Measurements from ENCODE around the gene SH3PXD2A. TPM values are rescaled to one million over a fixed set of nuclear protein-coding genes. Genes with fewer than 3 reads are reported as not detected.

SH3PXD2A gene
- total and polyA plus RNA-seq, 2 of the 4 experiments (the other 2 are of a cell fraction), result 6.3 to 23.0 TPM

- H2BK5ac ChIP-seq (ENCODE audit: low read depth, low read length, poor library complexity, severe bottlenecking), result no peak overlapping the region
- no peak overlapping the region for H4K5ac ChIP-seq (ENCODE audit: low read depth, low read length)
- CTCF ChIA-PET, result interaction anchor here (0.7 to 2.8 kb wide), 2 partner anchors 10 to 86 kb away, joined by 3 to 17 read pairs; no protein-coding TSS in a partner anchor
- ATAC-seq (ENCODE audit: low read depth) (no peak), DNase-seq (no peak)
- H3K79me1 ChIP-seq (ENCODE audit: low read depth in 1 of 2, low read length in 2 of 2), result peaks cover 0 to 25% of the 10 kb centered on the region in 2 experiments; a peak in 1 of 4 replicates
- no peaks in the 10 kb centered on the region for H3K27me3 ChIP-seq (ENCODE audit: control insufficient read depth, insufficient read depth, low read length)
- H3K4me3 ChIP-seq (ENCODE audit: insufficient read depth, low read depth, low read length), result no peak overlapping the region
- no TSS peak for BruUV-seq (replicated peaks)
- no peak overlapping the region for H2BK20ac ChIP-seq (ENCODE audit: low read depth, low read length)
- no peak overlapping the region for H2BK120ac ChIP-seq (ENCODE audit: low read depth, low read length)
- H4K20me1 ChIP-seq (ENCODE audit: insufficient read depth, low read length), result peaks cover 11% of the 10 kb centered on the region; the same call in 1 of the 2 replicates
- H3K36me3 ChIP-seq (ENCODE audit: control insufficient read depth, insufficient read depth, low read length), result peaks cover 41% of the 10 kb centered on the region
- intact Hi-C loops (cut with micrococcal nuclease) (no loop called here), in situ Hi-C loops (cut with MboI; ENCODE audit: low sequenced_read_pairs) (no loop called here), dilution Hi-C loops (cut with HindIII; ENCODE audit: low sequenced_read_pairs, unreplicated experiment) (no loop called here)
- H3K4me1 ChIP-seq (ENCODE audit: control insufficient read depth, insufficient read depth, low read length), result no peaks in the 10 kb centered on the region
- H3K27ac ChIP-seq (ENCODE audit: insufficient read depth, low read length), result no peak overlapping the region
- no peak overlapping the region for H3K56ac ChIP-seq (ENCODE audit: extremely low read depth, insufficient read depth, low read length)
- no peaks in the 10 kb centered on the region for H3K9me3 ChIP-seq (ENCODE audit: control insufficient read depth, insufficient read depth, low read length)
- H2BK15ac ChIP-seq (ENCODE audit: low read depth, low read length), result no peak overlapping the region
- no peak overlapping the region for H3K4ac ChIP-seq (ENCODE audit: low read depth, low read length)
- H4K8ac ChIP-seq (ENCODE audit: low read depth in 2 of 2, low read length in 2 of 2), result no peak overlapping the region
- H2AK5ac ChIP-seq (ENCODE audit: low read depth, low read length), result no peak overlapping the region
- H4K91ac ChIP-seq (ENCODE audit: insufficient read depth, low read depth, low read length), result no peak overlapping the region
- H3K9me1 ChIP-seq (ENCODE audit: insufficient read depth, low read length), result no peaks in the 10 kb centered on the region; the same call in 1 of the 2 replicates
- H3K9ac ChIP-seq (ENCODE audit: low read depth, low read length), result no peak overlapping the region
- 86% methylated on average over 2 of the region's 6 CpGs; no CpG with 5 or more reads in 1 of the 2 experiments for WGBS, 2 experiments (ENCODE audit: extremely low coverage in 2 of 2, insufficient read length in 1 of 2)
- no peak overlapping the region for H2AFZ ChIP-seq (replicated peaks; ENCODE audit: low read length, poor library complexity)
- H3K18ac ChIP-seq (ENCODE audit: low read depth, low read length), result no peak overlapping the region
- TF ChIP-seq RCOR1 (IDR thresholded peaks at IDR 0.05; ENCODE audit: insufficient replicate concordance, low read length), result no peak
- no peak for TF ChIP-seq RAD21 (IDR thresholded peaks at IDR 0.05; ENCODE audit: low read length)
- TF ChIP-seq USF2 (IDR thresholded peaks at IDR 0.05; ENCODE audit: low read depth, low read length), result no peak
- no peak for TF ChIP-seq BHLHE40 (IDR thresholded peaks at IDR 0.05; ENCODE audit: low read depth, low read length)
- TF ChIP-seq CEBPB (IDR thresholded peaks at IDR 0.05; ENCODE audit: low read depth, low read length), result no peak
- TF ChIP-seq SMC3 (IDR thresholded peaks at IDR 0.05; ENCODE audit: low read depth, low read length), result no peak
- TF ChIP-seq CHD1 (IDR thresholded peaks at IDR 0.05; ENCODE audit: low read depth, low read length), result no peak
- TF ChIP-seq FOS (IDR thresholded peaks at IDR 0.05; ENCODE audit: low read depth, low read length), result no peak
- no peak overlapping the region for H3K14ac ChIP-seq (replicated peaks; ENCODE audit: low read depth, low read length)
- POLR2A ChIA-PET (ENCODE audit: unreplicated experiment), result no interaction called here
- H3K23ac ChIP-seq (ENCODE audit: low read depth, low read length), result no peak overlapping the region
- no peak overlapping the region for H2AK9ac ChIP-seq (replicated peaks; ENCODE audit: low read depth, low read length, poor library complexity)
- H3K4me2 ChIP-seq (ENCODE audit: low read depth, low read length), result no peak overlapping the region
These were observed 255.1 kb downstream of the SH3PXD2A start for GRCh38 chr10:103600325-103600724.
